NB4 (cell line): ENCODE measurements around the gene TMEM252.

Experiments used
- DNase-seq: peaks from one replicate; pipeline ENCODE4 v3.0.0; 2010; ENCODE audit warnings: low read depth
- H3K4me3 ChIP-seq: one replicate; pipeline ENCODE4 v1.5.1; 2011; ENCODE audit warnings: mild to moderate bottlenecking, low read depth, low read length, moderate library complexity
- CTCF ChIP-seq: IDR thresholded peaks from one replicate; pipeline ENCODE4 v1.5.1; 2012; ENCODE audit warnings: low read depth, low read length
- MYC ChIP-seq: IDR thresholded peaks from 2 replicates; pipeline ENCODE4 v1.6.1; 2011; ENCODE audit warnings: low read depth, low read length
- POLR2A ChIP-seq: IDR thresholded peaks from 2 replicates; pipeline ENCODE4 v1.6.1; 2011; ENCODE audit warnings: mild to moderate bottlenecking; ENCODE audit not compliant: insufficient read length; ENCODE audit errors: extremely low read depth
- TF ChIP-seq, protein P1 (sequence below): IDR thresholded peaks from 2 replicates; pipeline ENCODE4 v1.6.1; 2011; ENCODE audit warnings: low read depth, low read length

The TMEM252 gene

DNA sequence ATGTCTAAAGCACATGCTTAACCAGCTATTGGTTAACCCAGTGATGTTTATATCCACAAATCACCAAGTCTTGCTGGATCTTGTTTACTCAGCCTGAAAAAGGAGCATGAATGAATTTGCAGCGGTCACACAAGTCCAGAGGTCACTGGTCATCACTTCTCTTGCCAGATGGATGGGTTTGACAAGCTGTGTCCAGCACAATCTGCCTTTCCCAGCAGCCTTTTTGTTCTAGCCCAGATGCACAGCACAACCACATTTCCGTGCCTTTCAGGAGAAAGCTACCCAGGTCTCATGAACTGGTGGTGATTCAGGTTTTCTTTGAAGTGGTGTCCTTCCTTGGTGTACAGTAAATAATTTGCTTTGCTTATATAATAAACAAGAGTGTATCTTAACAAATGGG is 32.1 kb downstream of the TMEM252 start:
- TF ChIP-seq, protein P1, sequence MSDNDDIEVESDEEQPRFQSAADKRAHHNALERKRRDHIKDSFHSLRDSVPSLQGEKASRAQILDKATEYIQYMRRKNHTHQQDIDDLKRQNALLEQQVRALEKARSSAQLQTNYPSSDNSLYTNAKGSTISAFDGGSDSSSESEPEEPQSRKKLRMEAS = no peak
- TF ChIP-seq MYC = no peak
- TF ChIP-seq POLR2A = no peak
- no peak for DNase-seq
- H3K4me3 ChIP-seq = no peak overlapping the region

DNA sequence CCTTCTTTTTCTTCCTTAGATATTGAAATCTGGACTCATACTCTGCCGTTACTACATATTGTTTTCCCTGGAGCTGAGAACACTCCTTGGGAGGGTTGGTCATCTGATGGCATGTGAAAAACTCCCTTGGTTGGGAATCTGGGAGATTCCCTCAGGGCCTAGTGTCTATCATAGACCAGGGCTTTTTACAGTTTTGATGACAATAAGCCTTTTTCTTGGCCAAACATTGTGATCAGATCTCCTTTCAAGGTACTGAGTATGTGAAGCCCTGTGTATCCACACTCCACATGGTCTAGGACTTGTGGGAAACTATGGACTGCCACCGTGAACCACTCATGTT is 32.9 kb downstream of the TMEM252 start:
- TF ChIP-seq CTCF = no peak
- TF ChIP-seq, protein P1 = no peak
- no peak overlapping the region for H3K4me3 ChIP-seq
- DNase-seq = no peak

DNA sequence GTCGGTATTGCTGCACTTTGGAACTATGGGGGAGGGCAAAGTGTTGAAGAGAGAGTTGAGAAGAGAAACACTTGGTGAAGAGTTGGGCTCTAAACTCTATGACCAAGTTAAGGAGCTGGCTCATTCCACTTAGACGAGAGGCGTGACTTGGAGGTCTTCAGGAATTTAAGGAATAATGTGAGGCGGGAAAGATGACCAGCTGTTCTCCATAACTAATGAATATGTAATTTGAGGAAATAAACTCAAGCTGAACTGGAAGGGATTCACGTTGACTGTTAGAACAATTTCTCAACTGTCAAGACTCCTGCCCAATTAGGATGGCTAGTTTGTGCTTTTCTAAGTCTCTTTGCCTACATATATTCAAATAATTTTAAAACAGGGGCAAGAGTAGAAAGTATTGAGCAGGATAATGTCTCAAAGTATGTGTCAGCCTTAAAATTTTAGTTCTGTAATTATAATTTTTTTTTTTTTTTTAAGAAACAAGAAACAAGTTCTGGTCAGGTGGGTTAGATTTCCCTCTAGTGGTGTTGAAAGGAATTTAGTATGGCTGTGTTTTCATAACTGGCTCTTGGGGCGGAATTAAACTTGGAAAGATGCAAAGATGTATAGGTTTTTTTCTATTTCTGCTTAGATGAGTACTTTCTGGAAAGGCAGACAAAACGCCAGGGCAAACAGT is 33.4 kb downstream of the TMEM252 start:
- no peak overlapping the region for H3K4me3 ChIP-seq
- TF ChIP-seq CTCF (peak; percentile 19), MYC (no peak), POLR2A (no peak)
- TF ChIP-seq, protein P1 = no peak
- DNase-seq = peak; percentile 18

- H3K4me3 ChIP-seq = no peak overlapping the region
- TF ChIP-seq CTCF = no peak
- TF ChIP-seq POLR2A = no peak
- TF ChIP-seq, protein P1 = no peak
- no peak for TF ChIP-seq MYC
- no peak for DNase-seq
Measured at GRCh38 chr9:68506551-68506950, 34.1 kb downstream of the TMEM252 start.

DNA sequence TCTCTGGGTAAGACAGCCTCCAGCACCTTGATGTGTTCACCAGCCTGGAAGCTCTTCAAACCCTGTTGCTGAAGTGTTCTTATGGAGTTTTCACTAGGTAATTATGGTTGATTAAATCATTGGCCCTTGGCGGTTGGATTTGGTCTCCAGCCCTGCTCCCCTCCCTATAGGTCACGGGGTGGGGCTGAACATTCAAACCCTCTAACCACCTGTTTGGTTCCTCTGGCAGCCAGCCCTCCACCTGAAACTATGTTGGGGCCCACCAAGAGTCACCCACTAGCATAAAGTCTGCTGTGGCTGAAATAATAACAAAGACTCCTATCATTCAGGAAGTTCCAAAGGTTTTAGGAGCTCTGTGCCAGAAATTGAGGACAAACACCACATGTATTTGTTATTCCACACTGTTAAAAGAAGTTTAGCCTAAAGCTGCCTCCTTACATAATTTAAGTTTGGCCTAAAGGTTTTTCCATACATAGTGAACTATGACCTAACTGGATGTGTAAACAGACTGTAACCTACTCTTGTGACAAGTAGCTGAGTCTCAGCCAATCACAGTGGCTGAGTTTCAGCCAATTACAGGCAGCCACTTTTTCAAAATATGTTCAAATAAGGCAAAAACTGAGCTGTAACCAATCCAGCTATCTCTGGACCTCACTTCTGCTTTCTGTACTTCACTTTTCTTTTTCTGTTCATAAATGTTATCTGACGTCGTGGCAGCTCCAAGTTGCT is 34.8 kb downstream of the TMEM252 start:
- H3K4me3 ChIP-seq = no peak overlapping the region
- no peak for TF ChIP-seq MYC
- TF ChIP-seq POLR2A = no peak
- no peak for TF ChIP-seq CTCF
- TF ChIP-seq, protein P1 = no peak
- peak; percentile 19 for DNase-seq

DNA sequence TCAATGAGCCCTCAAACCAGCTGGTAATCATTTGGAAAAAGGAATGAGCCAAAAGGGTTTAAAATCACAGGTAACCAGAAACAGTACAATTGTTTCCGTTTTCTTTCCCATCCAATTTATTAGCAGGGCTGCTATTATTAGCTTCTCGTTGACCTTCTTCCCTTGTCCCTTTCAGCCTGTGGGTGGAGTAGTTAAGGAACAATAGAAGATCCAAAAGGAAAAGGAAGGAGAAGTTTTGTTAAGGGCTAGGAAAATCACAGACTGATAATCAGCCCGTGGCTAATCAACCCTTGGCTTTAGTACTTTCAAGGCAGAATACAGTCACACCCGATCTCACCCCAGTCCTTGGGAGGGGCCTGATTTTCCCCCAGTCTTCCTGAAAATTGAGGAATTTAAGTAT is 38.4 kb downstream of the TMEM252 start:
- no peak for DNase-seq
- H3K4me3 ChIP-seq = no peak overlapping the region
- no peak for TF ChIP-seq CTCF
